ENCODE measurements around the gene CDK9.

Gene CDK9

DNA sequence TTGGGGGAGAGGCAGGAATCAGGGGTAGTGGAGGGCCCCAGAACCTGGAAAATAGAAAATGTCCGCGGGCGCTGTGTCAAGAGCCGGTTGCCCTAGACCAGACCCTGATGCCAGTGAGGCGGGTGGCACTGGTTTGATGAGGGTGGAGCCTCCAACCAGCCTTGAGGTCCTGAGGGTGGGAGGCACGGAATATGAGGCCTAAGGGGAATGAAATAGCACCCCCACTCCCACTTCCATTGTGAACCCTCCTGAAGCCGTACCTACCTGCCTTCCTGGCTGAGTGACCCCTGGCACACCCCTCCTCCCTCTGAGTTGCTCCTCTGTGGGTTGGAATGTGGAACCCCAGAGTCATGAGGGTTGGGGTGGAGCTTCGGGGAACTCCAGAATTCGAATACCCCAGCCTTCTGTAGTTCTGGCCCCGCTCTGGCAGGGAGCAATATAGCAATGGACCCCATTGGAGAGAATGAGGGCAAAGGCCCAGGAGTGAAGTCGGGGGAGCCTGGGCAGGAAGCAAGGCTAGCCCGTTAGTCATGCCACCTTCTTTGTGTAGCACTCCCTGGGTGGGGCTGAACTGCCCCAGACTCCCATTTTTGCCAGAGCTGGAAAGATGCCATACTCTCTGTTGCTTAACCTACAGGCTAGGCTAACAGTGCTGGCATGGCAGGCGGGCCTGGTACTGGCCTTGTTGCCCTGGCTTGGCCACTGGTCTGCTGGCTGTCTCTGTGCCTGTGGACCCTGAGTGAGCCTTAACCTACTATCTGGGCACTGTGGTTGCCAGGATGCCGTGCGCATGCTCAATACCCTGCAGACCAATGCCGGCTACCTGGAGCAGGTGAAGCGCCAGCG, 17.9 kb downstream of the CDK9 start:
- H3K9me2 ChIP-seq (replicated peaks; ENCODE audit: insufficient read depth, low read length) = no peaks in the 10 kb centered on the region
- H3K9ac ChIP-seq (ENCODE audit: low read length) = peak overlapping the region; percentile 98
- peak overlapping the region; percentile 32 for H2AFZ ChIP-seq (ENCODE audit: low read depth, low read length, severe bottlenecking)
- peak overlapping the region; percentile 98 for H3K4me3 ChIP-seq (ENCODE audit: insufficient read depth, low read length, poor library complexity, severe bottlenecking)
- TF ChIP-seq EZH2phosphoT487 (conservative IDR thresholded peaks at IDR 0.05; ENCODE audit: low read length) (no peak), CTCF (IDR thresholded peaks at IDR 0.05; ENCODE audit: insufficient read depth, low read length, poor library complexity, severe bottlenecking) (no peak)
- peak overlapping the region; percentile 73 for H3K27ac ChIP-seq (ENCODE audit: low read depth, low read length)
- no peaks in the 10 kb centered on the region for H4K20me1 ChIP-seq (ENCODE audit: low read depth, low read length)
- no peaks in the 10 kb centered on the region for H3K27me3 ChIP-seq (ENCODE audit: low read length)
- no peaks in the 10 kb centered on the region for H3K9me3 ChIP-seq (ENCODE audit: insufficient read depth, low read length)
- H3K36me3 ChIP-seq (ENCODE audit: low read length) = no peaks in the 10 kb centered on the region
- H3K4me2 ChIP-seq (ENCODE audit: low read depth, low read length, poor library complexity, severe bottlenecking) = peak overlapping the region; percentile 75
- H3K79me2 ChIP-seq (ENCODE audit: insufficient read depth, low read length) = peaks cover 23% of the 10 kb centered on the region
- H3F3A ChIP-seq (ENCODE audit: insufficient read depth) = peaks cover 5% of the 10 kb centered on the region

DNA sequence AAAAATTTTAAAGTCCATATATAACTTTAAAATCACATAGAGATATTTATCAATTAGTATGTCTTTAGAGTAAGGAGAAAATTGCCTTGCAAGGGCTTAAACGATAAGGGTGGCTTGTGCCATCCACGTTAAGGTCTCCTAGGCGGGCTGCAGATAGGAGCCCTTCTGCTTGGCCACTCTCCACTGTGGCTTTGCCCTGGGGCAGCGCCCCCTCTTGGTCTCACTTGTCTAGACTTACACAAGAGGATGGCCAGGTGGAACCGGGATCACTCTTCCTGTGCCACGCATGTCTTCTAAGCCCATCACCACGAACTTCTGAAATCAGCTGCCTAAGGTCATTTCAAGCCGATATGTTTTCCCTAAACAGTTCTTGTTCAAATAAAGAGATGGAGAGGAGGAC, 19.8 kb downstream of the CDK9 start:
- Histone ChIP-seq H3K79me2 (ENCODE audit: insufficient read depth, low read length) (peaks cover 23% of the 10 kb centered on the region), H3K27ac (ENCODE audit: low read depth, low read length) (no peak overlapping the region), H3K36me3 (ENCODE audit: low read length) (no peaks in the 10 kb centered on the region), H2AFZ (ENCODE audit: low read depth, low read length, severe bottlenecking) (no peak overlapping the region), H3K9ac (ENCODE audit: low read length) (no peak overlapping the region), H3K4me2 (ENCODE audit: low read depth, low read length, poor library complexity, severe bottlenecking) (no peak overlapping the region), H3F3A (ENCODE audit: insufficient read depth) (peaks cover 5% of the 10 kb centered on the region), H3K4me3 (ENCODE audit: insufficient read depth, low read length, poor library complexity, severe bottlenecking) (no peak overlapping the region), H4K20me1 (ENCODE audit: low read depth, low read length) (no peaks in the 10 kb centered on the region), H3K9me2 (replicated peaks; ENCODE audit: insufficient read depth, low read length) (no peaks in the 10 kb centered on the region), H3K27me3 (ENCODE audit: low read length) (no peaks in the 10 kb centered on the region), H3K9me3 (ENCODE audit: insufficient read depth, low read length) (no peaks in the 10 kb centered on the region)
- TF ChIP-seq EZH2phosphoT487 (conservative IDR thresholded peaks at IDR 0.05; ENCODE audit: low read length) (no peak), CTCF (IDR thresholded peaks at IDR 0.05; ENCODE audit: insufficient read depth, low read length, poor library complexity, severe bottlenecking) (peak; percentile 36)

GRCh38 chr9:127806871-127807270, 21.0 kb downstream of the CDK9 start:
- Histone ChIP-seq H3K9me3 (ENCODE audit: insufficient read depth, low read length) (no peaks in the 10 kb centered on the region), H3K4me3 (ENCODE audit: insufficient read depth, low read length, poor library complexity, severe bottlenecking) (no peak overlapping the region), H3K27ac (ENCODE audit: low read depth, low read length) (no peak overlapping the region), H3F3A (ENCODE audit: insufficient read depth) (peaks cover 4% of the 10 kb centered on the region), H3K9me2 (replicated peaks; ENCODE audit: insufficient read depth, low read length) (no peaks in the 10 kb centered on the region), H3K27me3 (ENCODE audit: low read length) (no peaks in the 10 kb centered on the region), H3K36me3 (ENCODE audit: low read length) (no peaks in the 10 kb centered on the region), H3K9ac (ENCODE audit: low read length) (no peak overlapping the region), H3K79me2 (ENCODE audit: insufficient read depth, low read length) (peaks cover 23% of the 10 kb centered on the region), H2AFZ (ENCODE audit: low read depth, low read length, severe bottlenecking) (no peak overlapping the region), H4K20me1 (ENCODE audit: low read depth, low read length) (no peaks in the 10 kb centered on the region), H3K4me2 (ENCODE audit: low read depth, low read length, poor library complexity, severe bottlenecking) (no peak overlapping the region)
- TF ChIP-seq CTCF (IDR thresholded peaks at IDR 0.05; ENCODE audit: insufficient read depth, low read length, poor library complexity, severe bottlenecking) (no peak), EZH2phosphoT487 (conservative IDR thresholded peaks at IDR 0.05; ENCODE audit: low read length) (no peak)

Measured in SU-DHL-6 (cell line).